ENCODE measurements around the gene CDC42EP5. TPM values are rescaled to one million over a fixed set of nuclear protein-coding genes. Genes with fewer than 3 reads are reported as not detected.

Gene CDC42EP5
- total and polyA plus RNA-seq, 10 of the 15 experiments (the other 5 are each of a cell fraction or from before 2014, with no cell fraction given) = 0.42 to 1.8 (median 1.4) TPM; not detected in 6

- TF ChIP-seq ELK1 (IDR thresholded peaks at IDR 0.05; ENCODE audit: low read depth, low read length) (no peak), MXI1 (IDR thresholded peaks at IDR 0.05; ENCODE audit: low read depth, low read length) (0 out of 2 replicates have a peak, but pooled peaks have one; percentile 31), RUNX3 (IDR thresholded peaks at IDR 0.05; ENCODE audit: low read length) (no peak), SPI1 (IDR thresholded peaks at IDR 0.05; ENCODE audit: borderline replicate concordance, insufficient read depth, low read depth, low read length) (no peak), BMI1 (IDR thresholded peaks at IDR 0.05; ENCODE audit: borderline replicate concordance) (no peak), YBX1 (IDR thresholded peaks at IDR 0.05) (no peak), HCFC1 (IDR thresholded peaks at IDR 0.05; ENCODE audit: low read length) (no peak), FOXK2 (IDR thresholded peaks at IDR 0.05) (no peak), TCF12 (IDR thresholded peaks at IDR 0.05; ENCODE audit: low read depth, low read length) (peak; percentile 78; the same call in 1 of the 2 replicates), ZBTB4 (CRISPR knock-in tag; IDR thresholded peaks at IDR 0.05) (no peak), DPF2 (IDR thresholded peaks at IDR 0.05) (peak; percentile 69; the same call in 1 of the 2 replicates), PAX5 (IDR thresholded peaks at IDR 0.05; ENCODE audit: borderline replicate concordance, low read depth, low read length) (no peak), TCF3 (IDR thresholded peaks at IDR 0.05; ENCODE audit: borderline replicate concordance, insufficient read depth, low read depth, low read length) (0 out of 2 replicates have a peak, but pooled peaks have one; percentile 62), REST (IDR thresholded peaks at IDR 0.05; ENCODE audit: low read depth, low read length) (no peak), CHD1 (IDR thresholded peaks at IDR 0.05; ENCODE audit: low read depth, low read length) (no peak), TBL1XR1 (IDR thresholded peaks at IDR 0.05; ENCODE audit: low read depth, low read length) (no peak), SREBF1 (IDR thresholded peaks at IDR 0.05; ENCODE audit: low read length) (no peak), CREB1 (IDR thresholded peaks at IDR 0.05; ENCODE audit: low read depth) (no peak), SUZ12 (IDR thresholded peaks at IDR 0.05; ENCODE audit: unreplicated experiment) (no peak), BACH1 (IDR thresholded peaks at IDR 0.05; ENCODE audit: borderline replicate concordance) (no peak), SIX5 (IDR thresholded peaks at IDR 0.05; ENCODE audit: low read depth, low read length, severe bottlenecking) (no peak)
These were observed 1.9 kb downstream of the CDC42EP5 start (continued) for GRCh38 chr19:54470991-54471782.

All from GM12878 (cell line).